Panc1 (cell line): ENCODE results near the gene PGGHG. TPM values are rescaled to one million over a fixed set of nuclear protein-coding genes. Genes with fewer than 3 reads are reported as not detected.

Experiments
- ATAC-seq: fragments of 200-7000 bp; cut with Tn5 transposase; 2 replicates; pipeline ENCODE4 v1.9.1; 2020; ENCODE audit warnings: mild to moderate bottlenecking, moderate library complexity
- BruUV-seq: library from RNA; stranded (reverse); fragments of 400-500 nt; replicated peaks from 2 replicates; lab custom pipeline; 2021; lab: Mats Ljungman, UMichigan
- CTCF ChIA-PET: fragments of 300-600 bp; sonication (Branson Sonifier 250); formaldehyde crosslinking; loops from one replicate; lab custom pipeline; 2022; ENCODE audit warnings: antibody characterized with exemption; lab: Charles Lee
- POLR2A ChIA-PET: fragments of 300-600 bp; sonication (Branson Sonifier 250); formaldehyde crosslinking; loops from one replicate; lab custom pipeline; 2022; ENCODE audit warnings: antibody characterized with exemption; lab: Charles Lee
- DNase-seq: peaks from one replicate; pipeline ENCODE4 v3.0.0-alpha.2; 2010; ENCODE audit warnings: low read depth, low spot score
- H3K27ac ChIP-seq: 2 replicates; pipeline ENCODE4 v1.5.1; 2011; ENCODE audit warnings: mild to moderate bottlenecking, low read length, inconsistent platforms
- H3K27me3 ChIP-seq: fragments of 200-500 bp; sonication (Bioruptor generic); 2 replicates; pipeline ENCODE4 v1.6.0; 2014; ENCODE audit warnings: low read length, inconsistent platforms; ENCODE audit not compliant: control insufficient read depth, insufficient read depth
- H3K36me3 ChIP-seq: fragments of 200-500 bp; sonication (Bioruptor generic); 2 replicates; pipeline ENCODE4 v1.5.1; 2014; ENCODE audit warnings: inconsistent platforms, mild to moderate bottlenecking, low read length, moderate library complexity; ENCODE audit not compliant: control insufficient read depth, insufficient read depth
- H3K4me1 ChIP-seq: 2 replicates; pipeline ENCODE4 v1.5.1; 2011; ENCODE audit warnings: inconsistent platforms, mild to moderate bottlenecking, low read length, moderate library complexity; ENCODE audit not compliant: control insufficient read depth, insufficient read depth
- H3K4me3 ChIP-seq, 2 experiments: 2 replicates each; pipeline ENCODE4 v1.5.1; 2011 to 2012; ENCODE audit warnings: low read depth in 2 of 2, low read length in 2 of 2, mild to moderate bottlenecking in 2 of 2, inconsistent platforms in 1 of 2, moderate library complexity in 1 of 2
- H3K9me3 ChIP-seq: fragments of 200-500 bp; sonication (Bioruptor generic); 2 replicates; pipeline ENCODE4 v1.5.1; 2014; ENCODE audit warnings: low read depth, mild to moderate bottlenecking, inconsistent platforms, low read length, moderate library complexity; ENCODE audit not compliant: control insufficient read depth, insufficient read depth
- POLR2AphosphoS5 ChIP-seq: IDR thresholded peaks from 2 replicates; pipeline ENCODE4 v1.6.1; 2012; ENCODE audit warnings: mild to moderate bottlenecking, low read depth, low read length, moderate library complexity
- SIN3A ChIP-seq: IDR thresholded peaks from 2 replicates; pipeline ENCODE4 v1.6.1; 2012; ENCODE audit warnings: low read depth, mild to moderate bottlenecking, low read length, moderate library complexity, borderline replicate concordance; ENCODE audit not compliant: insufficient read depth
- TCF7L2 ChIP-seq: IDR thresholded peaks from 2 replicates; pipeline ENCODE4 v1.6.1; 2011; ENCODE audit warnings: mild to moderate bottlenecking, low read depth, low read length, inconsistent platforms
- in situ Hi-C: cut with HindIII; loops from 2 replicates; pipeline ENCODE4 v1.10.0; 2016; ENCODE audit warnings: low sequenced_read_pairs, low pct_unique_long_range_greater_than_20kb
- intact Hi-C: fragments of 100-400 bp; cut with micrococcal nuclease; formaldehyde crosslinking; loops from one replicate; pipeline ENCODE4 v1.10.0; 2022; ENCODE audit not compliant: unreplicated experiment
- total RNA-seq: library from RNA; stranded (reverse); gene quantifications from one replicate; pipeline ENCODE4 v1.2.1, GENCODE V29; 2021; ENCODE audit not compliant: unreplicated experiment

Gene PGGHG
- total RNA-seq, 1 experiment from 2014 or later, result 115 TPM

- no peak for DNase-seq
- ChIA-PET CTCF (no interaction called here), POLR2A (no interaction called here)
- H3K4me3 ChIP-seq, result no peak overlapping the region
- no peaks in the 10 kb centered on the region for H3K9me3 ChIP-seq
- no peaks in the 10 kb centered on the region for H3K36me3 ChIP-seq
- H3K27me3 ChIP-seq, result no peaks in the 10 kb centered on the region
- peak; percentile 12 for ATAC-seq
- no peak overlapping the region; the same call in 1 of the 2 replicates for H3K27ac ChIP-seq
- in situ Hi-C loops (no loop called here), intact Hi-C loops (no loop called here)
- peaks cover 42% of the 10 kb centered on the region for H3K4me1 ChIP-seq
- TF ChIP-seq POLR2AphosphoS5 (0 out of 2 replicates have a peak, but pooled peaks have one; percentile 15), TCF7L2 (no peak)
- no TSS peak for BruUV-seq
These were observed 8.2 kb downstream of the PGGHG start for GRCh38 chr11:297051-297585.

- intact Hi-C loops (no loop called here), in situ Hi-C loops (no loop called here)
- POLR2A ChIA-PET, result no interaction called here
- peak overlapping the region; percentile 35 for H3K27ac ChIP-seq
- ATAC-seq, result peak; percentile 15
- peaks cover 42% of the 10 kb centered on the region for H3K4me1 ChIP-seq
- H3K27me3 ChIP-seq, result no peaks in the 10 kb centered on the region
- CTCF ChIA-PET, result no interaction called here
- H3K4me3 ChIP-seq, result no peak overlapping the region
- no peaks in the 10 kb centered on the region for H3K36me3 ChIP-seq
- no peaks in the 10 kb centered on the region for H3K9me3 ChIP-seq
- TF ChIP-seq SIN3A, result no peak
- TF ChIP-seq TCF7L2, result peak; percentile 86
- DNase-seq, result no peak
- BruUV-seq, result no TSS peak
These were observed 8.9 kb downstream of the PGGHG start for GRCh38 chr11:297586-298405.

- CTCF ChIA-PET, result no interaction called here
- in situ Hi-C loops, result no loop called here
These were observed 9.6 kb downstream of the PGGHG start for GRCh38 chr11:298406-299065.

GRCh38 chr11:299081-299891 lies 10.4 kb downstream of the PGGHG start, which contains the start of gene IFITM5:
Gene IFITM5 (minus strand): TSS chr11:299526. CDS start chr11:299490, 36 bp downstream.
- H3K9me3 ChIP-seq, result no peaks in the 10 kb centered on the region
- CTCF ChIA-PET, result no interaction called here
- no peaks in the 10 kb centered on the region for H3K36me3 ChIP-seq
- POLR2A ChIA-PET, result no interaction called here
- ATAC-seq (no peak), DNase-seq (no peak)
- in situ Hi-C loops (no loop called here), intact Hi-C loops (no loop called here)
- no peak within 1 kb of the TSS for H3K4me3 ChIP-seq
- BruUV-seq, result no TSS peak
- peaks cover 34% of the 10 kb centered on the region for H3K4me1 ChIP-seq
- peak within 1 kb of the TSS; percentile 35 for H3K27ac ChIP-seq
- no peaks in the 10 kb centered on the region for H3K27me3 ChIP-seq
- TF ChIP-seq TCF7L2, result no peak
- TF ChIP-seq POLR2AphosphoS5, result no peak

More at GRCh38 chr11:298406-299065, 9.6 kb downstream of the PGGHG start:
- POLR2A ChIA-PET, result no interaction called here
- peaks cover 38% of the 10 kb centered on the region for H3K4me1 ChIP-seq
- intact Hi-C loops, result no loop called here
- TF ChIP-seq TCF7L2 (no peak), POLR2AphosphoS5 (peak; percentile 28; the same call in 1 of the 2 replicates)
- H3K9me3 ChIP-seq, result no peaks in the 10 kb centered on the region
- peak overlapping the region; percentile 35 for H3K27ac ChIP-seq
- no peaks in the 10 kb centered on the region for H3K27me3 ChIP-seq
- ATAC-seq (peak; percentile 35), DNase-seq (no peak)
- no TSS peak for BruUV-seq
- no peak overlapping the region for H3K4me3 ChIP-seq
- no peaks in the 10 kb centered on the region for H3K36me3 ChIP-seq
